Liver (tissue), 9 donors: ENCODE results near the gene MMEL1. TPM values are rescaled to one million over a fixed set of nuclear protein-coding genes. Genes with fewer than 3 reads are reported as not detected.

Source experiments
- DNase-seq: peaks from one replicate; pipeline ENCODE4 v3.0.0-alpha.2; 2017; ENCODE audit warnings: low spot score
- H3K27ac ChIP-seq, 2 donors: one replicate each; pipeline ENCODE4 v1.7.0; 2013; ENCODE audit warnings: inconsistent platforms in 2 of 2, low read length in 2 of 2, control low read depth in 1 of 2, low read depth in 1 of 2, mild to moderate bottlenecking in 1 of 2
- H3K27me3 ChIP-seq, 4 donors: one replicate each; pipeline versions ENCODE4 v1.6.1 to v1.7.0; 2013; ENCODE audit warnings: low read length in 3 of 4, inconsistent platforms in 1 of 4, mild to moderate bottlenecking in 1 of 4, moderate library complexity in 1 of 4; ENCODE audit not compliant: control insufficient read depth in 4 of 4, insufficient read depth in 4 of 4
- H3K36me3 ChIP-seq, 4 donors: one replicate each; pipeline versions ENCODE4 v1.6.1 to v1.7.0; 2013; ENCODE audit warnings: low read length in 3 of 4, mild to moderate bottlenecking in 3 of 4, low read depth in 1 of 4, moderate library complexity in 1 of 4; ENCODE audit not compliant: control insufficient read depth in 4 of 4, insufficient read depth in 3 of 4
- H3K4me1 ChIP-seq, 4 donors: one replicate each; pipeline versions ENCODE4 v1.6.1 to v1.7.0; 2013; ENCODE audit warnings: low read length in 3 of 4, mild to moderate bottlenecking in 3 of 4, moderate library complexity in 1 of 4; ENCODE audit not compliant: control insufficient read depth in 4 of 4, insufficient read depth in 4 of 4
- H3K4me3 ChIP-seq, 3 donors: one replicate each; pipeline versions ENCODE4 v1.6.1 to v1.7.0; 2013; ENCODE audit warnings: low read length in 3 of 3, control low read depth in 1 of 3, low read depth in 1 of 3, mild to moderate bottlenecking in 1 of 3
- H3K9ac ChIP-seq, 2 donors: one replicate each; pipeline ENCODE4 v1.7.0; 2013; ENCODE audit warnings: low read length in 2 of 2, mild to moderate bottlenecking in 2 of 2, moderate library complexity in 2 of 2, control low read depth in 1 of 2, low read depth in 1 of 2
- H3K9me3 ChIP-seq, 4 donors: one replicate each; pipeline versions ENCODE4 v1.6.1 to v1.7.0; 2013; ENCODE audit warnings: low read length in 3 of 4; ENCODE audit not compliant: control insufficient read depth in 4 of 4
- EGR1 ChIP-seq, 2 donors: IDR thresholded peaks; 2 replicates each; pipeline ENCODE4 v1.6.1; 2016 to 2018; ENCODE audit warnings: antibody characterized with exemption in 2 of 2, low read depth in 2 of 2
- FOXA1 ChIP-seq: IDR thresholded peaks from 2 replicates; pipeline ENCODE4 v1.6.1; 2016; ENCODE audit warnings: antibody characterized with exemption
- FOXA2 ChIP-seq: IDR thresholded peaks from 2 replicates; pipeline ENCODE4 v1.6.1; 2016; ENCODE audit warnings: antibody characterized with exemption
- GABPA ChIP-seq, 2 donors: IDR thresholded peaks in 1 of 2; conservative IDR thresholded peaks in 1 of 2; 2 replicates each; pipeline ENCODE4 v1.6.1; 2016; ENCODE audit warnings: antibody characterized with exemption in 2 of 2, mild to moderate bottlenecking in 1 of 2, moderate library complexity in 1 of 2
- HNF4A ChIP-seq, 2 donors: conservative IDR thresholded peaks; 2 replicates each; pipeline ENCODE4 v1.6.1; 2016; ENCODE audit warnings: antibody characterized with exemption in 2 of 2, mild to moderate bottlenecking in 2 of 2
- HNF4G ChIP-seq: IDR thresholded peaks from 2 replicates; pipeline ENCODE4 v1.6.1; 2016; ENCODE audit warnings: antibody characterized with exemption
- JUND ChIP-seq, 2 donors: IDR thresholded peaks; 2 replicates each; pipeline ENCODE4 v1.6.1; 2016; ENCODE audit warnings: antibody characterized with exemption in 2 of 2
- NR2F2 ChIP-seq: IDR thresholded peaks from 2 replicates; pipeline ENCODE4 v1.6.1; 2016; ENCODE audit warnings: antibody characterized with exemption
- RAD21 ChIP-seq, 2 donors: IDR thresholded peaks; 2 replicates each; pipeline ENCODE4 v1.6.1; 2016; ENCODE audit warnings: antibody characterized with exemption in 2 of 2, mild to moderate bottlenecking in 2 of 2
- RXRA ChIP-seq, 2 donors: IDR thresholded peaks; 2 replicates each; pipeline ENCODE4 v1.6.1; 2017 to 2018; ENCODE audit warnings: antibody characterized with exemption in 2 of 2, mild to moderate bottlenecking in 1 of 2
- SP1 ChIP-seq: IDR thresholded peaks from 2 replicates; pipeline ENCODE4 v1.6.1; 2018; ENCODE audit warnings: antibody characterized with exemption, mild to moderate bottlenecking
- TAF1 ChIP-seq: conservative IDR thresholded peaks from 2 replicates; pipeline ENCODE4 v1.6.1; 2016; ENCODE audit warnings: antibody characterized with exemption, mild to moderate bottlenecking
- YY1 ChIP-seq: IDR thresholded peaks from 2 replicates; pipeline ENCODE4 v1.6.1; 2016; ENCODE audit warnings: antibody characterized with exemption, mild to moderate bottlenecking
- WGBS: extraction: QIAGEN DNeasy Blood & Tissue Kit; methylation state at CpG from one replicate; pipeline ENCODE4 v1.1.7; 2013; 5-methylcytosine and 5-hydroxymethylcytosine counted together
- polyA plus RNA-seq, 2 donors: library from polyadenylated mRNA; stranded (reverse) in 1 of 2; unstranded in 1 of 2; fragments of 200-250 nt in 1 of 2; fragments of >200 nt in 1 of 2; fragmentation: Nextera tagmentation in 1 of 2; extraction: Ambion mirVana in 1 of 2; gene quantifications; one replicate each; pipeline versions ENCODE4 v1.2.1 to v1.2.3, GENCODE V29; 2013 to 2015
- total RNA-seq, 2 donors: library from RNA; depleted of rRNA; stranded (reverse); fragments of >200 nt; gene quantifications; one replicate each; pipeline ENCODE4 v1.2.3, GENCODE V29; 2014
- TF ChIP-seq, protein P1 (sequence below): IDR thresholded peaks from 2 replicates; pipeline ENCODE4 v1.6.1; 2016; ENCODE audit warnings: antibody characterized with exemption, mild to moderate bottlenecking
- TF ChIP-seq, protein P2 (sequence below): IDR thresholded peaks from 2 replicates; pipeline ENCODE4 v1.6.1; 2016; ENCODE audit warnings: antibody characterized with exemption
- TF ChIP-seq, protein P3 (sequence below): fragments of 150-350 bp; IDR thresholded peaks from 2 replicates; pipeline ENCODE4 v1.5.1; 2017; ENCODE audit warnings: improper control_type of control experiment, low read depth, low read length; ENCODE audit not compliant: missing input control
- TF ChIP-seq, protein P4 (sequence below): IDR thresholded peaks from 2 replicates; pipeline ENCODE4 v1.6.1; 2016; ENCODE audit warnings: antibody characterized with exemption
- TF ChIP-seq, protein P5 (sequence below): IDR thresholded peaks from 2 replicates; pipeline ENCODE4 v1.6.1; 2016; ENCODE audit warnings: antibody characterized with exemption
- donor health status: healthy.
- donor health status: healthy.
- donor health status: healthy.
- donor health status: healthy.
- donor health status: healthy.

The MMEL1 gene
- total and polyA plus RNA-seq, 4 donors: under 0.01 to 0.42 TPM; not detected in 2

DNA sequence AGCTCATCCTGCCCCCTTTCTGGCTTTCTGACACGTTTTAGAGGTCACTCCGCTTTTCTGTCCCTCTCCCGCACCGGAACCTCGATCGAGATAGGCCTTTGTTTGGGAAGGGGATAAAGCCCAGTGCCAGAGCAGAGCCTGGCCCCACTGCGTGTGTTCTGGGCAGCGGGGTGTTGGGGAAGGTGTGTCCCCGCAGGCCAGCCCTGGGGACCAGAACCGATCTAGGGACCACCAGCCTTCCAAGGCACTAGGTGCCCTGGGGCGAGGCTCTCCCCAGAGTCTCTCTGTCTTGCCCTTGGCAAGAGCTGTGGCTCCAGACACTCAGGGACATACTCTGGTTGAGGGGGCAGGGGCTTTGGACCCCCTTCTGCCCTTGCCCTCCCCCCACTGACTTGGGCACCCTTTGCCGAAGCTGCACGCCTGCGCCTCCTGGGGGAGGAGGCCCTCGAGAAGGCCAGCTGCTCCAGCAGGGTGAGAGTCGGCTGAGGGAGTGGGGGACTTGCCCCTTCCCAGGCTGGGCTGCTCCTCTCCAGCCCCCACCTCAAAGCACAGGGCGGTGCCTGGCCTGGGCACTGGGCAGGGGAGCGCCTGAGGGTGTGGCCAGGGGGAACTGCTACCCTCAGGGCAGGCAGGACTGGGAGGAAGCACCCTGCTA, 29.8 kb downstream of the MMEL1 start (continued):
- TF ChIP-seq, protein P1, sequence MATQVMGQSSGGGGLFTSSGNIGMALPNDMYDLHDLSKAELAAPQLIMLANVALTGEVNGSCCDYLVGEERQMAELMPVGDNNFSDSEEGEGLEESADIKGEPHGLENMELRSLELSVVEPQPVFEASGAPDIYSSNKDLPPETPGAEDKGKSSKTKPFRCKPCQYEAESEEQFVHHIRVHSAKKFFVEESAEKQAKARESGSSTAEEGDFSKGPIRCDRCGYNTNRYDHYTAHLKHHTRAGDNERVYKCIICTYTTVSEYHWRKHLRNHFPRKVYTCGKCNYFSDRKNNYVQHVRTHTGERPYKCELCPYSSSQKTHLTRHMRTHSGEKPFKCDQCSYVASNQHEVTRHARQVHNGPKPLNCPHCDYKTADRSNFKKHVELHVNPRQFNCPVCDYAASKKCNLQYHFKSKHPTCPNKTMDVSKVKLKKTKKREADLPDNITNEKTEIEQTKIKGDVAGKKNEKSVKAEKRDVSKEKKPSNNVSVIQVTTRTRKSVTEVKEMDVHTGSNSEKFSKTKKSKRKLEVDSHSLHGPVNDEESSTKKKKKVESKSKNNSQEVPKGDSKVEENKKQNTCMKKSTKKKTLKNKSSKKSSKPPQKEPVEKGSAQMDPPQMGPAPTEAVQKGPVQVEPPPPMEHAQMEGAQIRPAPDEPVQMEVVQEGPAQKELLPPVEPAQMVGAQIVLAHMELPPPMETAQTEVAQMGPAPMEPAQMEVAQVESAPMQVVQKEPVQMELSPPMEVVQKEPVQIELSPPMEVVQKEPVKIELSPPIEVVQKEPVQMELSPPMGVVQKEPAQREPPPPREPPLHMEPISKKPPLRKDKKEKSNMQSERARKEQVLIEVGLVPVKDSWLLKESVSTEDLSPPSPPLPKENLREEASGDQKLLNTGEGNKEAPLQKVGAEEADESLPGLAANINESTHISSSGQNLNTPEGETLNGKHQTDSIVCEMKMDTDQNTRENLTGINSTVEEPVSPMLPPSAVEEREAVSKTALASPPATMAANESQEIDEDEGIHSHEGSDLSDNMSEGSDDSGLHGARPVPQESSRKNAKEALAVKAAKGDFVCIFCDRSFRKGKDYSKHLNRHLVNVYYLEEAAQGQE: no peak
- no peak for TF ChIP-seq TAF1
- no peak for TF ChIP-seq YY1
- no peak for TF ChIP-seq HNF4G
- TF ChIP-seq FOXA2: no peak
- no peak for TF ChIP-seq NR2F2
- no peak for TF ChIP-seq RXRA (IDR thresholded peaks at IDR 0.05)
- TF ChIP-seq, protein P2, sequence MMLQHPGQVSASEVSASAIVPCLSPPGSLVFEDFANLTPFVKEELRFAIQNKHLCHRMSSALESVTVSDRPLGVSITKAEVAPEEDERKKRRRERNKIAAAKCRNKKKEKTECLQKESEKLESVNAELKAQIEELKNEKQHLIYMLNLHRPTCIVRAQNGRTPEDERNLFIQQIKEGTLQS: no peak
- no peak for TF ChIP-seq JUND (IDR thresholded peaks at IDR 0.05)

DNA sequence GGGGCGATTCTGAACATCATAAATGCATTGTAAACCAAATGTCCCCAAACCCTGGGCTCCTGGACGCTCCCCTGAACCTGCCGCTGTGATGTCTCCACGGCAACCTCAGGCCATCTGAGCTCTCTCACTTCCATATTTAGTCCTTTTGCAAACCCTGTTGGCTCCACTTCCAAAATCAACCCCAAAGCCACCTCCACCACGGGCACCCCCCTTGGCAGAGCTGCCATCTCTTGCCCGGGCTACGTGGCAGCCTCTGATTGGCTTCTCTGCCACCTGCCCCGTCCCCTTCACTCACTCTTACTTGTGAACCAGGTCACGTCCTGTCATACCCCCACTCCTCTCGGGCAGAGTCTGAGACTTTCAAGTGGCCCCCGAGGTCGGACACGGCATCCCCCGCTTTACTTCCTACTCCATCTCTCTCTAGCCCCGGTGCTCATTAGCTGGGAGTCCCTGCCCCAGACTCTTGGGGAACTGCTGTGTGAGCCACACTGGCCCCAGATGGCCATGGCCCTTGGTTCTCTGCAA, 30.4 kb downstream of the MMEL1 start:
- Histone ChIP-seq H3K9ac (no peak overlapping the region), H3K4me3 (no peak overlapping the region), H3K27ac (no peak overlapping the region), H3K36me3 (no peaks in the 10 kb centered on the region), H3K4me1 (no peaks in the 10 kb centered on the region), H3K9me3 (no peaks in the 10 kb centered on the region), H3K27me3 (no peaks in the 10 kb centered on the region)
- WGBS: 76% methylated on average over 15 of the region's 15 CpGs
- TF ChIP-seq, protein P3, sequence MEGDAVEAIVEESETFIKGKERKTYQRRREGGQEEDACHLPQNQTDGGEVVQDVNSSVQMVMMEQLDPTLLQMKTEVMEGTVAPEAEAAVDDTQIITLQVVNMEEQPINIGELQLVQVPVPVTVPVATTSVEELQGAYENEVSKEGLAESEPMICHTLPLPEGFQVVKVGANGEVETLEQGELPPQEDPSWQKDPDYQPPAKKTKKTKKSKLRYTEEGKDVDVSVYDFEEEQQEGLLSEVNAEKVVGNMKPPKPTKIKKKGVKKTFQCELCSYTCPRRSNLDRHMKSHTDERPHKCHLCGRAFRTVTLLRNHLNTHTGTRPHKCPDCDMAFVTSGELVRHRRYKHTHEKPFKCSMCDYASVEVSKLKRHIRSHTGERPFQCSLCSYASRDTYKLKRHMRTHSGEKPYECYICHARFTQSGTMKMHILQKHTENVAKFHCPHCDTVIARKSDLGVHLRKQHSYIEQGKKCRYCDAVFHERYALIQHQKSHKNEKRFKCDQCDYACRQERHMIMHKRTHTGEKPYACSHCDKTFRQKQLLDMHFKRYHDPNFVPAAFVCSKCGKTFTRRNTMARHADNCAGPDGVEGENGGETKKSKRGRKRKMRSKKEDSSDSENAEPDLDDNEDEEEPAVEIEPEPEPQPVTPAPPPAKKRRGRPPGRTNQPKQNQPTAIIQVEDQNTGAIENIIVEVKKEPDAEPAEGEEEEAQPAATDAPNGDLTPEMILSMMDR: no peak
- no peak for TF ChIP-seq TAF1
- TF ChIP-seq RXRA (IDR thresholded peaks at IDR 0.05): no peak
- TF ChIP-seq, protein P4, sequence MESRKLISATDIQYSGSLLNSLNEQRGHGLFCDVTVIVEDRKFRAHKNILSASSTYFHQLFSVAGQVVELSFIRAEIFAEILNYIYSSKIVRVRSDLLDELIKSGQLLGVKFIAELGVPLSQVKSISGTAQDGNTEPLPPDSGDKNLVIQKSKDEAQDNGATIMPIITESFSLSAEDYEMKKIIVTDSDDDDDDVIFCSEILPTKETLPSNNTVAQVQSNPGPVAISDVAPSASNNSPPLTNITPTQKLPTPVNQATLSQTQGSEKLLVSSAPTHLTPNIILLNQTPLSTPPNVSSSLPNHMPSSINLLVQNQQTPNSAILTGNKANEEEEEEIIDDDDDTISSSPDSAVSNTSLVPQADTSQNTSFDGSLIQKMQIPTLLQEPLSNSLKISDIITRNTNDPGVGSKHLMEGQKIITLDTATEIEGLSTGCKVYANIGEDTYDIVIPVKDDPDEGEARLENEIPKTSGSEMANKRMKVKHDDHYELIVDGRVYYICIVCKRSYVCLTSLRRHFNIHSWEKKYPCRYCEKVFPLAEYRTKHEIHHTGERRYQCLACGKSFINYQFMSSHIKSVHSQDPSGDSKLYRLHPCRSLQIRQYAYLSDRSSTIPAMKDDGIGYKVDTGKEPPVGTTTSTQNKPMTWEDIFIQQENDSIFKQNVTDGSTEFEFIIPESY: no peak
- TF ChIP-seq NR2F2: no peak
- TF ChIP-seq GABPA (IDR thresholded peaks at IDR 0.05 in 1 of 2, conservative IDR thresholded peaks at IDR 0.05 in 1 of 2): no peak
- no peak for TF ChIP-seq FOXA1
- TF ChIP-seq, protein P2: no peak
- no peak for TF ChIP-seq HNF4G
- no peak for TF ChIP-seq SP1
- TF ChIP-seq JUND (IDR thresholded peaks at IDR 0.05): no peak
- no peak for TF ChIP-seq FOXA2
- no peak for TF ChIP-seq YY1
- no peak for TF ChIP-seq EGR1 (IDR thresholded peaks at IDR 0.05; ENCODE audit: low read depth in 2 of 2)
- TF ChIP-seq RAD21 (IDR thresholded peaks at IDR 0.05): no peak
- TF ChIP-seq, protein P1: no peak
- TF ChIP-seq, protein P5, sequence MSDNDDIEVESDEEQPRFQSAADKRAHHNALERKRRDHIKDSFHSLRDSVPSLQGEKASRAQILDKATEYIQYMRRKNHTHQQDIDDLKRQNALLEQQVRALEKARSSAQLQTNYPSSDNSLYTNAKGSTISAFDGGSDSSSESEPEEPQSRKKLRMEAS: no peak
- TF ChIP-seq HNF4A (conservative IDR thresholded peaks at IDR 0.05): no peak
- DNase-seq: no peak
